ENCODE measurements around the gene APOBEC2. TPM values are rescaled to one million over a fixed set of nuclear protein-coding genes. Genes with fewer than 3 reads are reported as not detected.

The APOBEC2 gene
- total and polyA plus RNA-seq, 2 of the 4 experiments (the other 2 are of a cell fraction), result not detected

GRCh38 chr6:41033776-41034175, 19.2 kb upstream of the APOBEC2 start:
- intact Hi-C loops (cut with micrococcal nuclease), result no loop called here
- no peak overlapping the region for H2AK9ac ChIP-seq (replicated peaks; ENCODE audit: low read depth, low read length, poor library complexity)
- TF ChIP-seq CHD1 (IDR thresholded peaks at IDR 0.05; ENCODE audit: low read depth, low read length) (no peak), RFX5 (IDR thresholded peaks at IDR 0.05; ENCODE audit: low read depth, low read length) (no peak)
- TF ChIP-seq, protein P1, sequence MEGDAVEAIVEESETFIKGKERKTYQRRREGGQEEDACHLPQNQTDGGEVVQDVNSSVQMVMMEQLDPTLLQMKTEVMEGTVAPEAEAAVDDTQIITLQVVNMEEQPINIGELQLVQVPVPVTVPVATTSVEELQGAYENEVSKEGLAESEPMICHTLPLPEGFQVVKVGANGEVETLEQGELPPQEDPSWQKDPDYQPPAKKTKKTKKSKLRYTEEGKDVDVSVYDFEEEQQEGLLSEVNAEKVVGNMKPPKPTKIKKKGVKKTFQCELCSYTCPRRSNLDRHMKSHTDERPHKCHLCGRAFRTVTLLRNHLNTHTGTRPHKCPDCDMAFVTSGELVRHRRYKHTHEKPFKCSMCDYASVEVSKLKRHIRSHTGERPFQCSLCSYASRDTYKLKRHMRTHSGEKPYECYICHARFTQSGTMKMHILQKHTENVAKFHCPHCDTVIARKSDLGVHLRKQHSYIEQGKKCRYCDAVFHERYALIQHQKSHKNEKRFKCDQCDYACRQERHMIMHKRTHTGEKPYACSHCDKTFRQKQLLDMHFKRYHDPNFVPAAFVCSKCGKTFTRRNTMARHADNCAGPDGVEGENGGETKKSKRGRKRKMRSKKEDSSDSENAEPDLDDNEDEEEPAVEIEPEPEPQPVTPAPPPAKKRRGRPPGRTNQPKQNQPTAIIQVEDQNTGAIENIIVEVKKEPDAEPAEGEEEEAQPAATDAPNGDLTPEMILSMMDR (conservative IDR thresholded peaks at IDR 0.05; ENCODE audit: low read depth, low read length), result no peak
- no peak overlapping the region for H2AK5ac ChIP-seq (ENCODE audit: low read depth, low read length)
- no peak overlapping the region for H3K14ac ChIP-seq (replicated peaks; ENCODE audit: low read depth, low read length)
- H4K5ac ChIP-seq (ENCODE audit: low read depth, low read length), result no peak overlapping the region
- no peak overlapping the region for H3K4me3 ChIP-seq (ENCODE audit: insufficient read depth, low read depth, low read length)
- H3K79me1 ChIP-seq (ENCODE audit: low read depth in 1 of 2, low read length in 2 of 2), result no peaks in the 10 kb centered on the region
- no peaks in the 10 kb centered on the region for H4K20me1 ChIP-seq (ENCODE audit: insufficient read depth, low read length)
- no peak for DNase-seq
- ChIA-PET POLR2A (ENCODE audit: unreplicated experiment) (no interaction called here), CTCF (no interaction called here)
- no peak overlapping the region for H2AFZ ChIP-seq (replicated peaks; ENCODE audit: low read length, poor library complexity)
- H4K91ac ChIP-seq (ENCODE audit: insufficient read depth, low read depth, low read length), result no peak overlapping the region
- H3K36me3 ChIP-seq (ENCODE audit: control insufficient read depth, insufficient read depth, low read length), result no peaks in the 10 kb centered on the region
- no peaks in the 10 kb centered on the region for H3K9me3 ChIP-seq (ENCODE audit: control insufficient read depth, insufficient read depth, low read length)
- H3K27ac ChIP-seq (ENCODE audit: insufficient read depth, low read length), result no peak overlapping the region
- no peak overlapping the region for H3K18ac ChIP-seq (ENCODE audit: low read depth, low read length)
- no peak overlapping the region for H3K4ac ChIP-seq (ENCODE audit: low read depth, low read length)
- no peak overlapping the region for H3K4me2 ChIP-seq (ENCODE audit: low read depth, low read length)
- no peak overlapping the region for H3K9ac ChIP-seq (ENCODE audit: low read depth, low read length)
- in situ Hi-C loops (cut with MboI; ENCODE audit: low sequenced_read_pairs), result loop anchor here (25.0 kb wide), 2 partner anchors 1046 to 1671 kb away; no protein-coding TSS in a partner anchor
- H3K27me3 ChIP-seq (ENCODE audit: control insufficient read depth, insufficient read depth, low read length), result peaks cover 21% of the 10 kb centered on the region
- no peak overlapping the region for H3K23ac ChIP-seq (ENCODE audit: low read depth, low read length)
- no peak overlapping the region for H3K56ac ChIP-seq (ENCODE audit: extremely low read depth, insufficient read depth, low read length)
- no peak overlapping the region for H2BK120ac ChIP-seq (ENCODE audit: low read depth, low read length)
- no peak overlapping the region for H2BK15ac ChIP-seq (ENCODE audit: low read depth, low read length)
- dilution Hi-C loops (cut with HindIII; ENCODE audit: low sequenced_read_pairs, unreplicated experiment), result no loop called here
- 80% methylated on average over 5 of the region's 13 CpGs; no CpG with 5 or more reads in 1 of the 2 experiments for WGBS, 2 experiments (ENCODE audit: extremely low coverage in 2 of 2, insufficient read length in 1 of 2)
- no peak overlapping the region for H2BK5ac ChIP-seq (ENCODE audit: low read depth, low read length, poor library complexity, severe bottlenecking)
- H4K8ac ChIP-seq (ENCODE audit: low read depth in 2 of 2, low read length in 2 of 2), result no peak overlapping the region
- no peak for ATAC-seq (ENCODE audit: low read depth)
- H2BK20ac ChIP-seq (ENCODE audit: low read depth, low read length), result no peak overlapping the region
- BruUV-seq (replicated peaks), result no TSS peak
- no peaks in the 10 kb centered on the region for H3K9me1 ChIP-seq (ENCODE audit: insufficient read depth, low read length)
- H3K4me1 ChIP-seq (ENCODE audit: control insufficient read depth, insufficient read depth, low read length), result no peaks in the 10 kb centered on the region
